Esophagus squamous epithelium (tissue), 4 donors: ENCODE results near the gene OR10AD1.

Experiments used
- CTCF ChIP-seq, 6 experiments: fragments of 450-650 bp in 4 of 6; fragments of 200-600 bp in 2 of 6; sonication (generic) in 2 of 6; IDR thresholded peaks; one replicate each; pipeline ENCODE4 v1.5.1; 2016 to 2019; ENCODE audit warnings: antibody characterized with exemption in 6 of 6, mild to moderate bottlenecking in 4 of 6, moderate library complexity in 4 of 6
- POLR2A ChIP-seq, 4 donors: fragments of 450-650 bp; IDR thresholded peaks; one replicate each; pipeline ENCODE4 v1.6.1; 2017; ENCODE audit warnings: antibody characterized with exemption in 4 of 4, mild to moderate bottlenecking in 4 of 4, moderate library complexity in 3 of 4

GRCh38 chr12:48235796-48236333 is 32.8 kb upstream of the OR10AD1 start:
- TF ChIP-seq POLR2A (IDR thresholded peaks at IDR 0.05) (no peak), CTCF (IDR thresholded peaks at IDR 0.05) (no peak)
